Glutamatergic neuron (in vitro differentiated cells): ENCODE data around the gene LINC00632. TPM values are rescaled to one million over a fixed set of nuclear protein-coding genes. Genes with fewer than 3 reads are reported as not detected.

Source experiments
- DNase-seq: peaks from one replicate; pipeline ENCODE4 v3.0.0; 2022
- H3K27ac Mint-ChIP-seq: one replicate; pipeline ENCODE4 v1.8.0; 2020; ENCODE audit warnings: mild to moderate bottlenecking, mixed read lengths, inconsistent platforms; ENCODE audit not compliant: unreplicated experiment
- H3K27me3 Mint-ChIP-seq: one replicate; pipeline ENCODE4 v1.8.0; 2020; ENCODE audit warnings: mild to moderate bottlenecking, moderate library complexity, mixed read lengths, inconsistent platforms; ENCODE audit not compliant: unreplicated experiment
- H3K36me3 Mint-ChIP-seq: one replicate; pipeline ENCODE4 v1.8.0; 2020; ENCODE audit warnings: mild to moderate bottlenecking, mixed read lengths, inconsistent platforms; ENCODE audit not compliant: unreplicated experiment
- H3K4me1 Mint-ChIP-seq: one replicate; pipeline ENCODE4 v1.8.0; 2020; ENCODE audit warnings: mild to moderate bottlenecking, low read depth, mixed read lengths, inconsistent platforms; ENCODE audit not compliant: unreplicated experiment
- H3K4me3 Mint-ChIP-seq: one replicate; pipeline ENCODE4 v1.8.0; 2020; ENCODE audit warnings: mild to moderate bottlenecking, mixed read lengths, inconsistent platforms; ENCODE audit not compliant: unreplicated experiment
- H3K9me3 Mint-ChIP-seq: one replicate; pipeline ENCODE4 v1.8.0; 2020; ENCODE audit warnings: mild to moderate bottlenecking, moderate library complexity, mixed read lengths, inconsistent platforms; ENCODE audit not compliant: unreplicated experiment
- total RNA-seq: library from RNA; stranded (reverse); fragmentation: NEBNext Ultra II Directional; extraction: Animal tissue kit (Norgen Biotek cat#: 25700); gene quantifications from one replicate; pipeline ENCODE4 v1.2.1, GENCODE V29; 2021; ENCODE audit not compliant: unreplicated experiment
- TF ChIP-seq, protein P1 (sequence below): fragments of 200-600 bp; sonication (generic); IDR thresholded peaks from one replicate; pipeline ENCODE4 v1.5.0; 2021; ENCODE audit not compliant: partially characterized antibody, unreplicated experiment

Gene LINC00632
- total RNA-seq, 1 donor from 2014 or later, result 89.8 TPM

DNA sequence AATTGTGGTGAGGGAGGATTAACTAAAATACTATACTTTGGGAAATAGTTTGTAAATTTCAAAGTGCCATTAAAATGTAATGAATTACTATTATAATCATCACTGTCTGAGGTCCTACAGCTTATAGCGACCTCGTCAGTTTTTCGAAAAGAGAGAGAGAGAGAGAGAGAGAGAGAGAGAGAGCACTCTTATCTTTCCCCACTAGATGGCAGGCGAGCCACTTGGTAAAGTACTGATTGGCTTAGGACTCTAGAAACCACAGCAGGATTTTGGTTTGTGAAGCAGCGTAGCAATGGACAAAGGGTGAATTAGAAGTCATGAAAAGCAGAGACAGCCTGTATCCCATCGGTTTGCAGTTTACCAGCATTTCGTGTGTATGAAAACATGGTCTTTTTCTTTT lies 52.5 kb downstream of the LINC00632 start:
- peak; percentile 44 for DNase-seq
- Mint-ChIP-seq H3K27ac (peak overlapping the region; percentile 20), H3K4me1 (peaks cover 4% of the 10 kb centered on the region), H3K36me3 (no peaks in the 10 kb centered on the region), H3K9me3 (peaks cover 2% of the 10 kb centered on the region), H3K4me3 (no peak overlapping the region), H3K27me3 (no peaks in the 10 kb centered on the region)
- TF ChIP-seq, protein P1, sequence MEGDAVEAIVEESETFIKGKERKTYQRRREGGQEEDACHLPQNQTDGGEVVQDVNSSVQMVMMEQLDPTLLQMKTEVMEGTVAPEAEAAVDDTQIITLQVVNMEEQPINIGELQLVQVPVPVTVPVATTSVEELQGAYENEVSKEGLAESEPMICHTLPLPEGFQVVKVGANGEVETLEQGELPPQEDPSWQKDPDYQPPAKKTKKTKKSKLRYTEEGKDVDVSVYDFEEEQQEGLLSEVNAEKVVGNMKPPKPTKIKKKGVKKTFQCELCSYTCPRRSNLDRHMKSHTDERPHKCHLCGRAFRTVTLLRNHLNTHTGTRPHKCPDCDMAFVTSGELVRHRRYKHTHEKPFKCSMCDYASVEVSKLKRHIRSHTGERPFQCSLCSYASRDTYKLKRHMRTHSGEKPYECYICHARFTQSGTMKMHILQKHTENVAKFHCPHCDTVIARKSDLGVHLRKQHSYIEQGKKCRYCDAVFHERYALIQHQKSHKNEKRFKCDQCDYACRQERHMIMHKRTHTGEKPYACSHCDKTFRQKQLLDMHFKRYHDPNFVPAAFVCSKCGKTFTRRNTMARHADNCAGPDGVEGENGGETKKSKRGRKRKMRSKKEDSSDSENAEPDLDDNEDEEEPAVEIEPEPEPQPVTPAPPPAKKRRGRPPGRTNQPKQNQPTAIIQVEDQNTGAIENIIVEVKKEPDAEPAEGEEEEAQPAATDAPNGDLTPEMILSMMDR, result peak; percentile 51

GRCh38 chrX:140764401-140764919 lies 54.9 kb downstream of the LINC00632 start:
- H3K4me1 Mint-ChIP-seq, result peaks cover 4% of the 10 kb centered on the region
- peaks cover 2% of the 10 kb centered on the region for H3K9me3 Mint-ChIP-seq
- no peaks in the 10 kb centered on the region for H3K36me3 Mint-ChIP-seq
- H3K27me3 Mint-ChIP-seq, result no peaks in the 10 kb centered on the region
- no peak overlapping the region for H3K27ac Mint-ChIP-seq
- TF ChIP-seq, protein P1, result no peak
- DNase-seq, result peak; percentile 32
- H3K4me3 Mint-ChIP-seq, result peak overlapping the region; percentile 85

GRCh38 chrX:140765043-140765784 lies 55.7 kb downstream of the LINC00632 start:
- Mint-ChIP-seq H3K27me3 (no peaks in the 10 kb centered on the region), H3K27ac (no peak overlapping the region), H3K4me3 (peak overlapping the region; percentile 85), H3K36me3 (no peaks in the 10 kb centered on the region), H3K4me1 (peaks cover 4% of the 10 kb centered on the region), H3K9me3 (peaks cover 2% of the 10 kb centered on the region)
- TF ChIP-seq, protein P1, result no peak
- peak; percentile 8 for DNase-seq

DNA sequence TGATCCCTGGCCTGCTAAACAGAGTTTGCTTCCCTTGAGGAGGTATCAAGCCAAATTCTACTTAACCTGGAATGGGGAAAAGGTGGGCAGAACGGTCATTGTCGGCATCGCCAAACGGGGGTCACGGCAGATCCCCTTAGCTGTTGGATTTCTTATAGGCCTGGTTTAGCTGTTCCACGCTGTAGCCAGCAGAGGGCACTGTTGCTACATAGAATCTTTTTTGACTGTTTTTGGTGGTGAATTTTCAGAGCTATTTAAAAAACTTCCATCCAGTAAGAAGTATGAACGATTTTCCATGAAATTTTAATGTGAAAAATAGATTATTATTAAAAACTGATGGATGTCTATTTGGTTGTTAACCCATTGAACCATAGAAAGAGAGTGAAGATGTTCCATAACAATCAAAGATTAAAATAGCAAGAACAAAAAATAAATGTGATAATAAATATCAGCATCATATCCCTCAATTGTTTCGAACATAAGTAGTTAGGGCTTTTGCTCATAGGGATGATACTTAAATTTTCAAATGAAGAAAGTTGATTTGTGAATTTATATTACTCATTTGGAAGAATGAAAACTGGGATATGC lies 56.6 kb downstream of the LINC00632 start:
- Mint-ChIP-seq H3K36me3 (no peaks in the 10 kb centered on the region), H3K9me3 (peaks cover 2% of the 10 kb centered on the region), H3K4me1 (peaks cover 4% of the 10 kb centered on the region), H3K27ac (no peak overlapping the region), H3K27me3 (no peaks in the 10 kb centered on the region), H3K4me3 (peak overlapping the region; percentile 85)
- DNase-seq, result peak; percentile 51
- TF ChIP-seq, protein P1, result peak; percentile 77

DNA sequence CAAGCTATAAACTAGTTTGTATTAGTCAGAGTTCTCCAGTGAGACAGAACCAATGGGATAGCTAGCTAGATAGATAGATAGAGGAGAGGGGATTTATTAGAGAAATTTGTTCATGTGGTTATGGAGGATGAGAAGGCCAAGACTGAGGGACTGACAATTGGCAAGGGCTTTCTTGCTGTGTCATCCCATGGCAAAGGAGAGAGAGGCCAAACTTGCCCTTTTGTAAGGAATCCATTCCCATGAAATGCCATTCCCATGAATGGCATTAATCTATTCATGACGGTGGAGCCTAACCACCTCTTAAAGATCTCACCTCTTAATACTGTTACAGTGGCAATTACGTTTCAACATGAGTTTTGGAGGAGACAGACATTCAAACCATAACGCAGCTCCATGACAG lies 58.1 kb downstream of the LINC00632 start:
- Mint-ChIP-seq H3K9me3 (no peaks in the 10 kb centered on the region), H3K4me3 (no peak overlapping the region), H3K27ac (no peak overlapping the region), H3K27me3 (no peaks in the 10 kb centered on the region), H3K36me3 (no peaks in the 10 kb centered on the region), H3K4me1 (peaks cover 4% of the 10 kb centered on the region)
- TF ChIP-seq, protein P1, result no peak
- DNase-seq, result no peak
